Globus pallidus (tissue), 1 donor: Measurements from ENCODE around the gene VAMP4.
"Not testable (repeated sequence)": the region's sequence is repeated elsewhere in the genome, so short reads cannot be mapped to it uniquely, and the experiment has no call there.

Source experiments
- DNase-seq: peaks from one replicate; pipeline ENCODE4 v3.0.0-alpha.2; 2015; ENCODE audit warnings: low spot score

VAMP4 gene

GRCh38 chr1:171751221-171751620 is 9.4 kb upstream of the VAMP4 start:
- DNase-seq, result no peak

- no peak for DNase-seq
These were observed 6.8 kb upstream of the VAMP4 start for GRCh38 chr1:171748651-171749050.

GRCh38 chr1:171744986-171745385 is 3.1 kb upstream of the VAMP4 start:
- DNase-seq, result no peak

GRCh38 chr1:171743081-171743870 is 1.4 kb upstream of the VAMP4 start:
- DNase-seq, result peak; percentile 21

DNA sequence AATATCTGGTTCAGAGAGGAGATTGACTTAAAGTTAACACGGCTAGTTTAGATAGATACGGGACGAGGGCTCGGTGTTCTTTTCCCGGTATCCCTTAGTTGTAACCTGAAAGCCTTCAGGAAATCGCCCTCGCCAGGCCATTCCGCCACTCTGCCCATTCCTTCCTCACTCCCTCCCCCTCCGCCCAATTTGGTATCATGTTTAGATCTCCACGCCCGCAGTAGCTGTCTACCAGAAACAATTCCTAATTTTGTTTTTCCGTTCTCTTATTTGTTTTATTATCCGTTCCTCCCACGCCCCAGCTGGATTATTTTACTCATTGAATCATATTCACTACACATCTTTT is 685 bp upstream of the VAMP4 start:
- no peak for DNase-seq

GRCh38 chr1:171740987-171741871 is 636 bp downstream of the VAMP4 start:
- peak; percentile 63 for DNase-seq

DNA sequence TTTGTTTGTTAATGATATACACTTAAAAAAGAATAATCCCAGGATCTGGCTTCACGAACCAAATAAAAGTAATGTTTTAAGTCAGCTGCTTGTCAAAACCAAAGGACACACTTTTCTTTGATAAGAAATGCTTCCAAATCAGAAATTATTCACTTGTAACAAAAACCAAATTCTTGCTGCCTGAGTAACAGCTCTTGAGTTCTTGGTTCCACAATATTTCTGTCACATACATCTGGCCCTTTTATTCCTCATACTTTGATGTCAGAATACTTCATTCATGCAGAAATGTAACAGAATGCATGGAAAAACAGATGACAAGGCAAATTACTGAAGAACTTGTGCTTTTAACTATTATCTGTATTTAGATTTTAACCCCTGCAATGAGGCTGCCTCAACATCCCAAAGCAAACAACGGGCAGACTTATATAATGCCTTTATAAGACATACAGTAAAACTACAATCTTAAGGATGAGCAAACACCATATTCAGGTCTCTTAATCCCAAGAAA is 1.5 kb downstream of the VAMP4 start:
- DNase-seq, result no peak

GRCh38 chr1:171739656-171740055 is 2.2 kb downstream of the VAMP4 start:
- no peak for DNase-seq

GRCh38 chr1:171738911-171739310 is 3.0 kb downstream of the VAMP4 start:
- no peak for DNase-seq

GRCh38 chr1:171736196-171736595 is 5.7 kb downstream of the VAMP4 start:
- no peak for DNase-seq

DNA sequence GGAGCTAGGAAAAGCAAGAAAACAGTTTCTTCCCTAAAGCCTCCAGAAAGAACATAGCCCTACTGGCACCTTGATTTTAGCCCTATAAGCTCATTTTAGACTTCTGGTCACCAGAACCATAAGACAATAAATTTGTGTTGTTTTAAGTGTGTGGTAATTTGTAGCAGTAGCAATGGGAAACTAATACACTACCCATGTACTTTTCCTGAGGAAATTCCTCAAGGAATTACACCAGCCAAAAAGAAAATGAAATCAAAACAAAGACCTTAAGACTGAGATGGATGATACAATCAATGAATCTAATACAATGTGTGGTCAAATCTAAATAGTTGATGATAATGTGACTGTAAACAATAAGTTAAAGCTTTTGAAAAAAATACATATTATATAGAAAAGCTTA is 11.8 kb downstream of the VAMP4 start:
- no peak for DNase-seq

DNA sequence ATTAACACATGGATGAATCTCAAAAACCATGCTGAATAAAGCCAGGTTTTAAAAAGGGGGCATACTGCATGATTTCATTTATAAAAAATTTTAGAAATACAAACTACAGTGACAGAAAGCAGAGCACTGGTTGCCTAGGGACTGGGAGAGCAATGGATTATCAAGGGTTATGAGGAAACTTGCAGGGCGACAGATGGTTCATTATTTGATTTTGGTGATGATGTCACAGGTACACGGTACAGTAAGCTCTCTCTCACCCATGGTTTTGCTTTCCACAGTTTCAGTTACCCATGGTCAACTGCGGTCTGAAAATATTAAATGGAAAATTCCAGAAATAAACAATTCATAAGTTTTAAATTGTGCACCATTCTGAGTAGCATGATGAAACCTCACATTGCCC is 14.1 kb downstream of the VAMP4 start:
- DNase-seq, result no peak

GRCh38 chr1:171723180-171723579 is 18.7 kb downstream of the VAMP4 start:
- DNase-seq, result not testable (repeated sequence)

DNA sequence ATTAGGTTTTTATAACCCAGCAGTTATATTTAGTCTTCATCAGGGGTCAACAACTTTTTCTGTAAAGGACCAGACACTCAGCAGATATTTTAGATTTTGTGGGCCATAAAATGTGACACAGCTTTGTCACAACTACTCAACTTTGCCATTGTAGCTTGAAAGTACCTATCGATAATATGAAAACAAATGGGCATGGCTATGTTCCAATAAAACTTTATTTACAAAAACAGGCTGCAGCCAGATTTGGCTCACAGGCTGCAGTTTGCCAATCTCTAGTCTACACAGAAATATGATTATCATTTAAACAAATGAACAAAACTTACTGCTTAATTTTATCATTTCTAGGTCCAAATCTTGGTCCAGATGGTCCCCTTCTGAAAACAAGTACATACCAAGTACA is 23.0 kb downstream of the VAMP4 start:
- DNase-seq, result no peak

GRCh38 chr1:171718216-171718615 is 23.6 kb downstream of the VAMP4 start:
- DNase-seq, result no peak

DNA sequence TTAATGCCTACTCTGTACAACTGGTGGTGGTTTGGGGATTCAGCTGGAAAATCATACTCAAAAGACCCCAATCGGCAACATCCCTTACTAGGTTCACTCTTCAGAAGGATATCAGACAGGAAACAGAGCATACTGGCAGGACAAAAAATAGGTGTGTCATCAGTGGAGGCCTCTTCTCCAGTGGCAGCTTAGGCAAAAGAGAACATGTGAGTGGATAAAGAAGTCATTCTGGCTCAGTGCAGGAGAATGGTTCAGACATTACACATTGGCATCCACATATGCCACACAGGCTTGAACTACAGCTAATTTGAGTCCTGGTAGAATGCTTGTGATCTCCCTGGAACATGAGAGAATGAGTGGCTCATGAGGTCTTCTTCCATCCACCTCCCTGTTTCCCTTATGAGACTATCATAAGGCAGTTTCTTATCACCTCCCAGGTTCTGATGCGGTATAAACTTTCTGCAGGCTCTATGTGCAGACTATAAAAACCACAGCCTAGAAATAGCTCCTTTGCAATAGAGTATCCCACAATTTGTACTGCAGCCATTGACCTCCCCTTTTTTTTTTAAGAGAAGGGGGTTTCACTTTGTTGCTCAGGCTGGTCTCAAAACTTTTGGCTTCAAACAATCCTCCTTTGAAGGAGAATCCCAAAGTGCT is 24.7 kb downstream of the VAMP4 start:
- no peak for DNase-seq

GRCh38 chr1:171716616-171717015 is 25.2 kb downstream of the VAMP4 start:
- DNase-seq, result no peak

DNA sequence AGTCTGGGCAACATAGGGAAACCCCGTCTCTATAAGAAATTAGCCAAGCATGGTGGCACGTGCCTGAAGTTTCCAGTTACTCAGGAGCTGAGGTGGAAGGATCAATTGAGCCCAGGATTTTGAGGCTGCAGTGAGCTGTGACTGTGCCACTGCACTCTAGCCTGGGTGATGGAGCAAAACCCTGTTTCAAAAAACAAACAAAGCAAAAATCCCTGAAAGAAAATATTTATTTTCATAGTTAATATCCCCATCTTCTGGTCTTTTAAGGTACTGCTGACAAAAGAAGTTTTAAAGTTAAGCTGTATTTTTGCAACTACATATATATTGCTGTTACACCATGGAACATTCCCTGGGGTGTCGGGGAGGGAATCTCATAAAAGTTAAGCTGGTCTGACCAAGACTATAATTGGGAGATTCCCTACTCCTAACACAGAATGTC is 26.0 kb downstream of the VAMP4 start:
- DNase-seq, result no peak

GRCh38 chr1:171712341-171712740 is 29.5 kb downstream of the VAMP4 start:
- no peak for DNase-seq

- DNase-seq, result no peak
These were observed 30.2 kb downstream of the VAMP4 start for GRCh38 chr1:171711643-171712042.

DNA sequence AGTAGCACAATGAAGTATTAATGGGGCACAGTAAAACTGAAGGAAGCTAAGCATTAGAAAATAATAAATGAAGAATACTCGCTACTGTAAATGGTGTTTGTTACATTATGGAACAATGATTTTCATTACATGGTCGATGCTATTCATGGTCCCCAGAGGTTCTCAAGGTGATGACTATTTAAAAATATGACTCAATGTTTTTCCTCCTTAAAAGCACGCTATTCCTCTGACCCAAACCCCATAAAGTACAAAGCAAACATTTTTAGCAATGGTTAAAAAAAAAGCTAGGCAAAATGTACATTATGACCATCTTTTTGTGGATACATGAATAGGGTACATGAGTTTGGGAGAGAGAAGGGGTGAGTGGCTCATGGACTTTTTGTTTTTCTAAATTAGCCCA is 34.3 kb downstream of the VAMP4 start:
- no peak for DNase-seq

DNA sequence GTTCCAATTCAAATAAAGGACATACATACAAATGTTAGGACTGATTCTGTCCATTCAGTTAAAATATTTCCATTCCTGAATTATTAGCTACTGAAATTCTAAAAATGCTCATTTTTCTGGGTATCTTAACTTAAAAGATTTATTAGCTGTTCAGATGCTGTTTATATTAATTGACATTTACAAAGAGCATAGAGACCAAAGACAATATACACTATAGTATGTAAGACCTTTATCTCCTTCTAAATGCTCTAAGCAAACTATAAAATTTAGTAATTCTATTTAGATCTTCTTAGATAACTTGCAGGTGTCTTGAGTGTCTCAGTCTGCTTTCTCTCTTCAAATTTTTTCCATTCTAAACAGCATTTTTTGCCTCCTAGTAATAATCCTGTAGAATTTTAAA is 39.3 kb downstream of the VAMP4 start:
- DNase-seq, result no peak

DNA sequence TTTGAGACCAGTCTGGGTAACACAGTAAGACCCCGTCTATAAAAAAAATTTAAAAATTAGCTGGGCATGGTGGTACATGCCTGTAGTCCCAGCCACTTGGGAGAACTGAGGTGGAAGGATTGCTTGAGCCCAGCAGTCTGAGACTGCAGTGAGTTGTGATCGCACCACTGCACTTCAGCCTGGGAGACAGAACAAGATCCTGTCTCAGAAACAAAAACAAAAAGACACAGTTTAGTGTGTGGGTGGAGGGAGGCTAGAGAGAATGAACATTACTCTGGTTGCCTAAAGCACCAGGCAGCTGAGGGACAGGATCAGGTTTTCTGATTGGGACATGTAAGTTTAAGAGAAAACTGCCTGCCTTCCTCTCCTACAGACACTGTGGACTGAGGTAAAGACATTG is 42.3 kb downstream of the VAMP4 start:
- no peak for DNase-seq
